GM12864 (cell line): ENCODE measurements around the gene COQ8A.

Source experiments
- DNase-seq: peaks from one replicate; pipeline ENCODE4 v3.0.0-alpha.2; 2011; ENCODE audit warnings: low read depth
- H3K4me3 ChIP-seq: 2 replicates; pipeline ENCODE4 v1.5.1; 2011; ENCODE audit warnings: mild to moderate bottlenecking, low read depth, low read length, control low read depth
- TF ChIP-seq, protein P1 (sequence below): IDR thresholded peaks from 2 replicates; pipeline ENCODE4 v1.5.1; 2011; ENCODE audit warnings: low read depth, mild to moderate bottlenecking, moderate library complexity, low read length, control low read depth, inconsistent platforms; ENCODE audit errors: missing control alignments

COQ8A gene

DNA sequence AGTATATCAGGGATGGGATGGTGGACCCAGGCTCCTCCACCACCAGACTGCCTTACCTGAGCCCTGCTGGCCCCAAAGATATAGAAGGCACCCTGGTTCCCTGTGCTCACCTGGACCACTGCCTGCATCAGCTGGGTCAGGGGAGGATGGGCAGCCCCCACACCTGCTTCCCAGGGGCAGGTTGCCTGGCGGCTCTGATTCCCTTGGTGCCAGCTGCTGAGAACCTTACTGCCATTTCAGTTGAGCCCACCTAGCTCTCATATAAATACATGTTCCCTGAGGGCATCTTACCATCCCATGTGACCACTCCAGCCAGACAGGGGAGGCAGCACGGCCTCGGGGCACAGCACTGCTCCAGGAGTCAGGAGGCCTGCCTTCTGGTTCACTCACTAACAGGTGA is 45.3 kb upstream of the COQ8A start:
- no peak overlapping the region for H3K4me3 ChIP-seq
- TF ChIP-seq, protein P1, sequence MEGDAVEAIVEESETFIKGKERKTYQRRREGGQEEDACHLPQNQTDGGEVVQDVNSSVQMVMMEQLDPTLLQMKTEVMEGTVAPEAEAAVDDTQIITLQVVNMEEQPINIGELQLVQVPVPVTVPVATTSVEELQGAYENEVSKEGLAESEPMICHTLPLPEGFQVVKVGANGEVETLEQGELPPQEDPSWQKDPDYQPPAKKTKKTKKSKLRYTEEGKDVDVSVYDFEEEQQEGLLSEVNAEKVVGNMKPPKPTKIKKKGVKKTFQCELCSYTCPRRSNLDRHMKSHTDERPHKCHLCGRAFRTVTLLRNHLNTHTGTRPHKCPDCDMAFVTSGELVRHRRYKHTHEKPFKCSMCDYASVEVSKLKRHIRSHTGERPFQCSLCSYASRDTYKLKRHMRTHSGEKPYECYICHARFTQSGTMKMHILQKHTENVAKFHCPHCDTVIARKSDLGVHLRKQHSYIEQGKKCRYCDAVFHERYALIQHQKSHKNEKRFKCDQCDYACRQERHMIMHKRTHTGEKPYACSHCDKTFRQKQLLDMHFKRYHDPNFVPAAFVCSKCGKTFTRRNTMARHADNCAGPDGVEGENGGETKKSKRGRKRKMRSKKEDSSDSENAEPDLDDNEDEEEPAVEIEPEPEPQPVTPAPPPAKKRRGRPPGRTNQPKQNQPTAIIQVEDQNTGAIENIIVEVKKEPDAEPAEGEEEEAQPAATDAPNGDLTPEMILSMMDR, result no peak
- DNase-seq, result no peak

DNA sequence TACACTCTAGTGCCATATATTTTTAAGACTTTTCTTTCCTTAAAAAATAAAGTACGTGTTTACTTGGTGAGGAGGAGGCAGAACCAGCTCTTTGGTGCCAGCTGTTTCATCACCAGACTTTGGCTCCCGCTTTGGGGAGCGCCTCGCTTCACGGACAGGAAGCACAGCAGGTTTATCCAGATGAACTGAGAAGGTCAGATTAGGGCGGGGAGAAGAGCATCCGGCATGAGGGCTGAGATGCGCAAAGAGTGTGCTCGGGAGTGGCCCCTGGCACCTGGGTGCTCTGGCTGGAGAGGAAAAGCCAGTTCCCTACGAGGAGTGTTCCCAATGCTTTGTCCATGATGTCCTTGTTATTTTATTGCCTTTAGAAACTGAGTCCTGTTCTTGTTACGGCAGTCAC is 44.5 kb upstream of the COQ8A start:
- TF ChIP-seq, protein P1, result no peak
- no peak overlapping the region for H3K4me3 ChIP-seq
- DNase-seq, result no peak

DNA sequence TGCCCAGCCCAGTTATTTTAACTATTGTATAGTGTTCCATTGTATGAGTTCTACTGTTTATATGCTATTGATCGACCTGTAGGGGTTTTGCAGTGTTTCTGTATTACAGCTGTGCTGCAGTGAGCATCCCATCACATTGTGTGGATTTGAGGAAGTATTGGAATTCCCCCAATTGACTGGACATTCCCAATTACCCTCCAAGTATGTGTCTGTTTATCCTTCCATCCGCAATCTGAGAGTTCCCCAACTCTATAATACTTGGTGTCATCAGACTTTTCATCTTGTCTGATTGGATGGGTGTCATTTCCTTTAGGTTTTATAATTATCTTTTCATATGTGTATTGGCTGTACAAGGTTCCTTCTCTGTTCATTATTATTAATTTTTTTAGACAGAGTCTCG is 41.8 kb upstream of the COQ8A start:
- TF ChIP-seq, protein P1, result no peak
- DNase-seq, result no peak
- no peak overlapping the region for H3K4me3 ChIP-seq

DNA sequence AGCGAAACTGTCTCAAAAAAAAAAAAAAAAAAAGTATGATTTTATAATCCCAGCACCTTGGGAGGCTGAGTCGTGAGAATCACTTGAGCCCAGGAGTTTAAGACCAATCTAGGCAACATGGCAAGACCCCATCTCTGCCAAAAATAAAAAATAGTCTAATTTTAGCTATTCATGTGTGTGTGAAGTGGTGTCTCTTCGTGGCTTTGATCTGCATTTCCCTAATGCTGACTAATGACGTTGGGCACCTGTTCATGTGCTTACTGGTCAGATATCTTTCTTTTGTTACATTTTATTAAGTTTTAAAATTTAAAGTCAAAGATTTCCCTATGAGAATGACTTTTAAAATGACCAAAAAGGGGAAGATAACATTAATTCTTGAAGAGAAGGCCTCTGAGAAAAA is 38.7 kb upstream of the COQ8A start:
- TF ChIP-seq, protein P1, result no peak
- DNase-seq, result no peak
- H3K4me3 ChIP-seq, result no peak overlapping the region

DNA sequence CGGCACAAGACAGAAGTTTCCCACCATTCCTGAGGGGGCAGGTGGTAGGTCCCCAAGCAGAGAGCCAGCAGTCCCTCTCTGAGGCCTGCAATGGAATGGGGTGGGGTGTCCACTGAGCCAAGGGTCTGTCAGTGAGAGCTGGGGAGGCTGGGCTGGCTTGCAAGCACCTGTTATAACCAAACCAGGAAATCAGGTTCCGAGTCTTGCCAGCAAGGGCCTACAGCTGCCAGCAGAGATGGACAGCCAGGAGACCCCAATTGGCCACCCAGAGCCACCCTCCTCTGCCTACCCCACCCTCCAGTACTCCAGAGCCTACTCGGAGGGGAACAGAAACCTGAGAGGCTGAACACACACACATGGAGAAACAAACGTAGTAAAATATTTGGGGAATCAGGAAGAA is 37.5 kb upstream of the COQ8A start:
- TF ChIP-seq, protein P1, result no peak
- no peak for DNase-seq
- H3K4me3 ChIP-seq, result no peak overlapping the region

DNA sequence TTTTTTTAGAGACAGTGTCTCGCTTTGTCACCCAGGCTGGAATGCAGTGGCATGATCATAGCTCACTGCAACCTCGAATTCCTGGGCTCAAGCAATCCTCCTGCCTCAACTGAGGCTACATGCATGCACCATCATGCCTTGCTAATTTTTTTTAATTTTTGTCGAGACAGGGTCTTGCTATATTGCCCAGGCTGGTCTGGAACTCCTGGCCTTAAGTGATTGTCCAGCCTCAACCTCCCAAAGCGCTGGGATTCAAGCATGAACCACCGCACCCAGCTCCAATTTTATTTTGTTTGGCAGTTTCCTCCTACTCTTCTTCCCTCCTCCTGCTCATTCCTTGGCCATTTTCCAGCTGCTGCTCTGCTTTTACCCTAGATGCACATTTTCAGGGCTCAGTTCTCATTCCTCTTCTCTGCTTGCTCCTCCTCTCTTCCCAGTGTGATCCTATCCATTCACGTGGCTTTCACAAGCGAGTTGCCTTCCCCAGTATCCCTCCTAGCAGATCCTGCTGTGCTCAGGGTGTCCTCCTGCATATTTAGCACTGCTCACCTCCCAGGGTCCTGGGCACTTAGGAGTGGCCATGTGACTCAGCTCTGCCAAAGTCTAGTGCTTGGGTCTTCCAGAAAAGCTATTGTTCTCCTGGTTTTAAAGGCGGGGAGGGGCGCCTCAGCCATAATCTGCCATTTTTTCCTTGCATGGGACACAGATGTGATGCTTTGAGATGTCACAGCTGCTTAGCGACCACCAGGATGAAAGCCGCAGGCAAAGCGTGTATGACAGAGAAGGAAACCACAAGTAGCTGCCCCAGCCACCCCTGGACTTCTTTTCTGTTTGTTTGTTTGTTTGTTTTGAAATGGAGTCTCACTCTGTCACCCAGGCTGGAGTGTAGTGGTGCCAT is 36.0 kb upstream of the COQ8A start:
- DNase-seq, result no peak
- H3K4me3 ChIP-seq, result no peak overlapping the region
- TF ChIP-seq, protein P1, result no peak

DNA sequence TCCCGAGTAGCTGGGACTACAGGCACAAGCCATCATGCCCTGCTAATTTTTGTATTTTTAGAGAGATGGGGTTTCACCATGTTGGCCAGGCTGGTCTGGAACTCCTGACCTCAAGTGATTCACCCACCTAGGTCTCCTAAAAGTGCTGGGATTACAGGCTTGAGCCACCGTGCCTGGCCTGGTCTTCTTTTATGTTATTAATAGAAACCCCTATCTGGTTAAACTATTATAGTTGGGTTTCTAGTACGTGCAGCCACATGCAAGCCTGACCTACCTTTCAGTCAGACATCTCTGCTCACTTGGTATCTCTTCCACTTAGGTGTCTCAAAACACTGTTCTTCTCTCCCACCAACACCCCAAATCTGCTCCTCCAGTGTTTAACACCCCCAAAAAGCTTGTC is 35.3 kb upstream of the COQ8A start:
- DNase-seq, result no peak
- no peak overlapping the region for H3K4me3 ChIP-seq
- TF ChIP-seq, protein P1, result no peak
